Testis (tissue), 3 donors: Measurements from ENCODE around the gene CNTLN. TPM values are rescaled to one million over a fixed set of nuclear protein-coding genes. Genes with fewer than 3 reads are reported as not detected.

ENCODE experiments used
- DNase-seq: peaks from one replicate; pipeline ENCODE4 v3.0.0-alpha.2; 2019
- H3K27ac ChIP-seq, 2 donors: fragments of 200-600 bp; sonication (generic); one replicate each; pipeline ENCODE4 v1.5.1; 2019
- H3K27me3 ChIP-seq: fragments of 200-600 bp; sonication (generic); one replicate; pipeline ENCODE4 v1.5.1; 2019
- H3K36me3 ChIP-seq: fragments of 200-600 bp; sonication (generic); one replicate; pipeline ENCODE4 v1.5.1; 2017; ENCODE audit warnings: low read depth; ENCODE audit errors: missing control alignments
- H3K4me1 ChIP-seq: fragments of 200-600 bp; sonication (generic); one replicate; pipeline ENCODE4 v1.5.1; 2019
- H3K4me3 ChIP-seq, 2 donors: fragments of 200-600 bp; sonication (generic); one replicate each; pipeline ENCODE4 v1.5.1; 2017 to 2019
- H3K9me3 ChIP-seq: fragments of 200-600 bp; sonication (generic); one replicate; pipeline ENCODE4 v1.5.1; 2017
- POLR2A ChIP-seq: fragments of 450-650 bp; IDR thresholded peaks from one replicate; pipeline ENCODE4 v1.6.1; 2017; ENCODE audit warnings: antibody characterized with exemption, mild to moderate bottlenecking, moderate library complexity
- WGBS, 2 donors: methylation state at CpG; one replicate each; pipeline ENCODE4 v1.1.5; 2018; 5-methylcytosine and 5-hydroxymethylcytosine counted together
- intact Hi-C: fragments of 100-400 bp; cut with DNase I; formaldehyde crosslinking; loops from one replicate; pipeline ENCODE4 v1.15.1; 2023; ENCODE audit warnings: low total_unique reads
- polyA plus RNA-seq: library from polyadenylated mRNA; stranded (reverse); fragments of 350-450 nt; fragmentation: Illumina TruSeq; extraction: RNeasy Lipid Tissue Mini Kit (QIAGEN cat#74804); gene quantifications from one replicate; pipeline ENCODE4 v1.2.3, GENCODE V29; 2014; ENCODE audit warnings: low read depth, low replicate concordance; ENCODE audit not compliant: insufficient read depth
- total RNA-seq, 2 donors: library from RNA; depleted of rRNA; stranded (reverse); fragments of >200 nt; gene quantifications; one replicate each; pipeline ENCODE4 v1.2.3, GENCODE V29; 2016
- TF ChIP-seq, protein P1 (sequence below), 3 experiments: fragments of 450-650 bp in 2 of 3; fragments of 200-600 bp in 1 of 3; sonication (generic) in 1 of 3; IDR thresholded peaks; one replicate each; pipeline ENCODE4 v1.5.1; 2016 to 2019; ENCODE audit warnings: antibody characterized with exemption in 3 of 3, mild to moderate bottlenecking in 2 of 3, moderate library complexity in 1 of 3

CNTLN gene
- total and polyA plus RNA-seq, 3 donors from 2014 or later = 6.3 to 23.7 (median 19.9) TPM

DNA sequence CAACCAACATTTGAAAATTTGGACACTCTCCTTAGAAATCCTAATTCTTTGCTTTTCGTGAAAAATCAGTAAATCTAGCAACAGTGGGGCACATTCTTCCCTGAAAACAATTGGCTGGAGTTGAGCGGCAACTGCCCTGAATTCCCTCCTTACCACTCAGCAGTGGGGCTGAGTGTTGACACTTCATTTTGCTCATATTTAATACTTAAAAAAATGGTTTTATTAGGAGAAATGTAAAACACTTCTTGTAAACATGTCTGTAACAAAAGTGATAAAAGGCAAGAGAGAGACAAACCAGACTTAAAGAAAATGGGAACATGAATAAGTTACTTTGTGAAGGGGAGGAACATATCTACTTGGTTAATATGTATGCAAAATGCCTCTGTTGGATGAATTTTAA, 193.5 kb downstream of the CNTLN start:
- intact Hi-C loops = no loop called here
- Histone ChIP-seq H3K27me3 (no peaks in the 10 kb centered on the region), H3K4me1 (no peaks in the 10 kb centered on the region), H3K9me3 (no peaks in the 10 kb centered on the region), H3K4me3 (no peak overlapping the region), H3K36me3 (no peaks in the 10 kb centered on the region), H3K27ac (no peak overlapping the region)
- TF ChIP-seq, protein P1, sequence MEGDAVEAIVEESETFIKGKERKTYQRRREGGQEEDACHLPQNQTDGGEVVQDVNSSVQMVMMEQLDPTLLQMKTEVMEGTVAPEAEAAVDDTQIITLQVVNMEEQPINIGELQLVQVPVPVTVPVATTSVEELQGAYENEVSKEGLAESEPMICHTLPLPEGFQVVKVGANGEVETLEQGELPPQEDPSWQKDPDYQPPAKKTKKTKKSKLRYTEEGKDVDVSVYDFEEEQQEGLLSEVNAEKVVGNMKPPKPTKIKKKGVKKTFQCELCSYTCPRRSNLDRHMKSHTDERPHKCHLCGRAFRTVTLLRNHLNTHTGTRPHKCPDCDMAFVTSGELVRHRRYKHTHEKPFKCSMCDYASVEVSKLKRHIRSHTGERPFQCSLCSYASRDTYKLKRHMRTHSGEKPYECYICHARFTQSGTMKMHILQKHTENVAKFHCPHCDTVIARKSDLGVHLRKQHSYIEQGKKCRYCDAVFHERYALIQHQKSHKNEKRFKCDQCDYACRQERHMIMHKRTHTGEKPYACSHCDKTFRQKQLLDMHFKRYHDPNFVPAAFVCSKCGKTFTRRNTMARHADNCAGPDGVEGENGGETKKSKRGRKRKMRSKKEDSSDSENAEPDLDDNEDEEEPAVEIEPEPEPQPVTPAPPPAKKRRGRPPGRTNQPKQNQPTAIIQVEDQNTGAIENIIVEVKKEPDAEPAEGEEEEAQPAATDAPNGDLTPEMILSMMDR (IDR thresholded peaks at IDR 0.05) = no peak
- TF ChIP-seq POLR2A = no peak
- no peak for DNase-seq
- 92 to 98% methylated on average over 2 of the region's 2 CpGs for WGBS, 2 donors

GRCh38 chr9:17330097-17330496, 195.3 kb downstream of the CNTLN start:
- Histone ChIP-seq H3K27me3 (no peaks in the 10 kb centered on the region), H3K4me3 (no peak overlapping the region), H3K9me3 (no peaks in the 10 kb centered on the region), H3K36me3 (no peaks in the 10 kb centered on the region), H3K4me1 (no peaks in the 10 kb centered on the region), H3K27ac (no peak overlapping the region)
- intact Hi-C loops = no loop called here
- DNase-seq = no peak
- no peak for TF ChIP-seq POLR2A
- TF ChIP-seq, protein P1 (IDR thresholded peaks at IDR 0.05) = no peak

DNA sequence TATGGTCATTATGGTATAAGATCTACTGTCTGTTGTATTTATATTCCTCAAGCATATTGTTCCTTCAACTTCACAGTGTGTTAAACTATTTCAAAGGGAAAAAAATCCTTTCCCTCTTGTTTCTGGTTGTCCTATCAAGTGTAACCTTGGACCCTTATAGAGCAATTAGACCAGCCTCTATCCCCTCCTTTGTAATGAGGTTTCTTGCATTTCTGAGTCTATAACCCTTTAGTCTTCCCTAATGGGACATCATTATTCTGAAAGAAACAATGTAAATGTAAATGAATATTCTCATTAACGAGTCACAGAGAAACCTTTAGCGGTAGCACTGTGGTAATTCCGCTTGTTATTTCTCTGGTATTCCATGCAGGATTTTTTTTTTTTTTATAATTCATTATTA, 197.3 kb downstream of the CNTLN start:
- H3K27ac ChIP-seq = no peak overlapping the region
- intact Hi-C loops = no loop called here
- H3K4me1 ChIP-seq = no peaks in the 10 kb centered on the region
- H3K27me3 ChIP-seq = no peaks in the 10 kb centered on the region
- TF ChIP-seq POLR2A = no peak
- TF ChIP-seq, protein P1 (IDR thresholded peaks at IDR 0.05) = no peak
- no peaks in the 10 kb centered on the region for H3K36me3 ChIP-seq
- no peak for DNase-seq
- no peaks in the 10 kb centered on the region for H3K9me3 ChIP-seq
- 84 to 88% methylated on average over 3 of the region's 3 CpGs for WGBS, 2 donors
- no peak overlapping the region for H3K4me3 ChIP-seq

DNA sequence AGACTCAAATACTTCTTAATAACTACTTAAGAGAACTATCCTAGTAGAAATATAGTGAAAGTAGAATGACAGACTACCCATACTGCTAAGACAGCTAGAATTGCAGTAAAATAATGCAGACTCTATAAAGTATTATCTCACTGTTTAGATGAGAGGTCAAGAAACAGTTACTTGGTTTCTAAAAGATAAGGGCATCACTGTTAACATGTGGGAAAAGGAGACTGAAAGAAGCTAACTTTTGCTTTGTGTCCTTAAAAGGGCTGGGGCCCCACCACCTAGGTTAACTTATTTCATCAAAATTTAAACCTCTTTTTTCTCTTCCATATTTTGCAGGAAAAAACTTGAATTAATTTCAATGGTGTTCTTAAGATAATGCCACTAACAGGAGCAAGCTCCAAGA, 204.3 kb downstream of the CNTLN start:
- no peak for DNase-seq
- intact Hi-C loops = no loop called here
- TF ChIP-seq, protein P1 (IDR thresholded peaks at IDR 0.05) = no peak
- no peak for TF ChIP-seq POLR2A
- H3K27ac ChIP-seq = no peak overlapping the region
- H3K4me1 ChIP-seq = no peaks in the 10 kb centered on the region
- no peak overlapping the region for H3K4me3 ChIP-seq
- H3K36me3 ChIP-seq = no peaks in the 10 kb centered on the region
- H3K9me3 ChIP-seq = no peaks in the 10 kb centered on the region
- H3K27me3 ChIP-seq = no peaks in the 10 kb centered on the region

DNA sequence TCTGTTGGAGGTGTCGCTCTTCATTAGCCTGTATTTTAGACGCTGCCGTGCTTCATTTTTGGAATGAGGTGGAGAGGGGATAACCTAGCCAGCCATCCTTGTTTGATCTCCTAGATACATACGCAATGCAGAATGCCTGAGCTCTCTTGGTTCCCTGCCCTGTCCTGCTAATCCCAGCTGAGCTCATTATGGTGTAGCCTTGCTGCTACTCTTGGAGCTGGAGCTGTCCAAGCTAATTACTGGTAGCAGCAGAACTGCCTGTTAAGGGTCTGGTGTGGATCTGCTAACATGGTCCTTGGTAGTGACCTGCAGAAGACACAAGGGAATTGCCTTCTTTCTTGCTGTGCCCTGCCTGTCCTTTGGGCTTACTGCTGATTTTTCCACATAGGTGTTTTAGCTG, 207.9 kb downstream of the CNTLN start:
- H3K27me3 ChIP-seq = no peaks in the 10 kb centered on the region
- intact Hi-C loops = no loop called here
- DNase-seq = no peak
- H3K4me3 ChIP-seq = no peak overlapping the region
- H3K9me3 ChIP-seq = no peaks in the 10 kb centered on the region
- no peaks in the 10 kb centered on the region for H3K36me3 ChIP-seq
- no peaks in the 10 kb centered on the region for H3K4me1 ChIP-seq
- TF ChIP-seq, protein P1 (IDR thresholded peaks at IDR 0.05) = no peak
- TF ChIP-seq POLR2A = no peak
- 82 to 92% methylated on average over 4 of the region's 4 CpGs for WGBS, 2 donors
- no peak overlapping the region for H3K27ac ChIP-seq
